H4 (cell line): Measurements from ENCODE around the gene NTPCR. TPM values are rescaled to one million over a fixed set of nuclear protein-coding genes. Genes with fewer than 3 reads are reported as not detected.
"Not testable (repeated sequence)": the region's sequence is repeated elsewhere in the genome, so short reads cannot be mapped to it uniquely, and the experiment has no call there.

ENCODE experiments used
- DNase-seq: peaks from one replicate; pipeline ENCODE4 v3.0.0-alpha.2; 2015; ENCODE audit warnings: low spot score
- total RNA-seq: library from RNA; depleted of rRNA; stranded (reverse); fragments of >200 nt; shearing (Covaris generic); gene quantifications from 2 replicates; pipeline ENCODE4 v1.2.3, GENCODE V29; 2014; rRNA removed

NTPCR gene
- total RNA-seq, result 42.4 and 61.1 TPM in 2 replicates

GRCh38 chr1:232950197-232951176 is at the start of gene NTPCR:
TSS of gene NTPCR (plus strand) at chr1:232950611. CDS start at chr1:232950711, 100 bp downstream.
- peak; percentile 86 for DNase-seq

- DNase-seq, result no peak
These were observed 49.6 kb upstream of the NTPCR start for GRCh38 chr1:232900818-232901217.

- no peak for DNase-seq
These were observed 49.2 kb upstream of the NTPCR start for GRCh38 chr1:232901255-232901654.

- no peak for DNase-seq
These were observed 47.5 kb upstream of the NTPCR start for GRCh38 chr1:232902774-232903350.

GRCh38 chr1:232904131-232904530 is 46.3 kb upstream of the NTPCR start:
- no peak for DNase-seq

- peak; percentile 70 for DNase-seq
These were observed 45.8 kb upstream of the NTPCR start for GRCh38 chr1:232904566-232904965.

- no peak for DNase-seq
These were observed 44.9 kb upstream of the NTPCR start for GRCh38 chr1:232905331-232906034.

- DNase-seq, result no peak
These were observed 44.0 kb upstream of the NTPCR start for GRCh38 chr1:232906441-232906840.

- no peak for DNase-seq
These were observed 41.6 kb upstream of the NTPCR start for GRCh38 chr1:232908831-232909230.

- DNase-seq, result no peak
These were observed 40.7 kb upstream of the NTPCR start for GRCh38 chr1:232909752-232910151.

- DNase-seq, result no peak
These were observed 39.3 kb upstream of the NTPCR start for GRCh38 chr1:232911027-232911599.

GRCh38 chr1:232912845-232913580 is 37.4 kb upstream of the NTPCR start:
- no peak for DNase-seq

- DNase-seq, result not testable (repeated sequence)
These were observed 36.1 kb upstream of the NTPCR start for GRCh38 chr1:232914271-232914670.

GRCh38 chr1:232915212-232915611 is 35.2 kb upstream of the NTPCR start:
- no peak for DNase-seq

GRCh38 chr1:232917053-232917452 is 33.4 kb upstream of the NTPCR start:
- DNase-seq, result no peak

- DNase-seq, result no peak
These were observed 29.0 kb upstream of the NTPCR start for GRCh38 chr1:232921381-232921780.

- peak; percentile 43 for DNase-seq
These were observed 27.9 kb upstream of the NTPCR start for GRCh38 chr1:232922485-232922884.

GRCh38 chr1:232923739-232924386 is 26.5 kb upstream of the NTPCR start:
- DNase-seq, result no peak

- DNase-seq, result no peak
These were observed 25.5 kb upstream of the NTPCR start for GRCh38 chr1:232924874-232925273.

GRCh38 chr1:232925421-232926220 is 24.8 kb upstream of the NTPCR start:
- DNase-seq, result no peak
